OCI-LY7 (cell line): ENCODE results near the gene HTRA2.

Experiments
- EZH2phosphoT487 ChIP-seq: fragments of 200-600 bp; sonication (generic); IDR thresholded peaks from 2 replicates; pipeline ENCODE4 v1.6.1; 2018; ENCODE audit warnings: low read depth, borderline replicate concordance, mild to moderate bottlenecking, mixed run types, antibody characterized with exemption, low read length, moderate library complexity, mixed read lengths
- TF ChIP-seq, protein P1 (sequence below): fragments of 200-600 bp; sonication (generic); conservative IDR thresholded peaks from 2 replicates; pipeline ENCODE4 v1.5.1; 2014; ENCODE audit warnings: mild to moderate bottlenecking, antibody characterized with exemption, low read length, moderate library complexity, mixed read lengths

DNA sequence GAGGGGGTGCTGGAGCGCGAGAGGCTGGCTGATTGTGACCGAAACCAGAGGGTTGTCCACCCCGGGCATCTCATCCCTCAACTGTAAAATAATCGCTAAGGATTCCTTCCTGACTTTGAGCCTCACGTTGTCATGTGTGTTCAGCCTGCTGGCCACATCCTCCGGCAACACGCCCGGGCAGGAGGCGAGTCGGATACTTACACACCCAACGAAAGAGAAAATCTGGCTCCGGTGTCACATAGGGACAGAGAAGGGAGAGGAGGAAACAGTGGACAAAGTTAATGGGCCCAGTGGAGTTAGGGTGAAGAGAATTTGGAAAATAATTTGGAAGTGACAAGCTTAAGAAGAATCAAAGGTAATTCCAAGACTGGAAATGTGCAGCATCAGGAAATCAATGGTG, 13.1 kb upstream of the HTRA2 start:
- TF ChIP-seq, protein P1, sequence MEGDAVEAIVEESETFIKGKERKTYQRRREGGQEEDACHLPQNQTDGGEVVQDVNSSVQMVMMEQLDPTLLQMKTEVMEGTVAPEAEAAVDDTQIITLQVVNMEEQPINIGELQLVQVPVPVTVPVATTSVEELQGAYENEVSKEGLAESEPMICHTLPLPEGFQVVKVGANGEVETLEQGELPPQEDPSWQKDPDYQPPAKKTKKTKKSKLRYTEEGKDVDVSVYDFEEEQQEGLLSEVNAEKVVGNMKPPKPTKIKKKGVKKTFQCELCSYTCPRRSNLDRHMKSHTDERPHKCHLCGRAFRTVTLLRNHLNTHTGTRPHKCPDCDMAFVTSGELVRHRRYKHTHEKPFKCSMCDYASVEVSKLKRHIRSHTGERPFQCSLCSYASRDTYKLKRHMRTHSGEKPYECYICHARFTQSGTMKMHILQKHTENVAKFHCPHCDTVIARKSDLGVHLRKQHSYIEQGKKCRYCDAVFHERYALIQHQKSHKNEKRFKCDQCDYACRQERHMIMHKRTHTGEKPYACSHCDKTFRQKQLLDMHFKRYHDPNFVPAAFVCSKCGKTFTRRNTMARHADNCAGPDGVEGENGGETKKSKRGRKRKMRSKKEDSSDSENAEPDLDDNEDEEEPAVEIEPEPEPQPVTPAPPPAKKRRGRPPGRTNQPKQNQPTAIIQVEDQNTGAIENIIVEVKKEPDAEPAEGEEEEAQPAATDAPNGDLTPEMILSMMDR = no peak
- TF ChIP-seq EZH2phosphoT487 = no peak
